Neural progenitor cell (in vitro differentiated cells): ENCODE measurements around the gene CTNNBL1. TPM values are rescaled to one million over a fixed set of nuclear protein-coding genes. Genes with fewer than 3 reads are reported as not detected.
A peak's percentile ranks its signal among the peaks of the same experiment; 100 is the strongest.

Experiments used
- DNase-seq: peaks from one replicate; pipeline ENCODE4 v3.0.0-alpha.2; 2016; ENCODE audit warnings: low spot score
- H2AFZ ChIP-seq: fragments of 200-600 bp; sonication (generic); replicated peaks from 2 replicates; pipeline ENCODE4 v1.6.1; 2016; ENCODE audit warnings: antibody characterized with exemption
- H3F3A ChIP-seq: fragments of 200-600 bp; sonication (generic); 2 replicates; pipeline ENCODE4 v1.6.1; 2016; ENCODE audit warnings: antibody characterized with exemption, low read depth
- H3K27ac ChIP-seq: fragments of 200-600 bp; sonication (generic); 2 replicates; pipeline ENCODE4 v1.5.1; 2016; ENCODE audit warnings: mild to moderate bottlenecking
- H3K27me3 ChIP-seq: fragments of 200-600 bp; sonication (generic); 2 replicates; pipeline ENCODE4 v1.6.1; 2016; ENCODE audit warnings: mild to moderate bottlenecking, moderate library complexity
- H3K36me3 ChIP-seq: fragments of 200-600 bp; sonication (generic); 2 replicates; pipeline ENCODE4 v1.5.1; 2016
- H3K4me1 ChIP-seq: fragments of 200-600 bp; sonication (generic); 2 replicates; pipeline ENCODE4 v1.6.1; 2016; ENCODE audit warnings: mixed run types
- H3K4me2 ChIP-seq: fragments of 200-600 bp; sonication (generic); 2 replicates; pipeline ENCODE4 v1.6.1; 2016
- H3K4me3 ChIP-seq: fragments of 200-600 bp; sonication (generic); 2 replicates; pipeline ENCODE4 v1.5.1; 2016
- H3K79me2 ChIP-seq: fragments of 200-600 bp; sonication (generic); 2 replicates; pipeline ENCODE4 v1.6.1; 2016; ENCODE audit warnings: low read depth
- H3K9ac ChIP-seq: fragments of 200-600 bp; sonication (generic); 2 replicates; pipeline ENCODE4 v1.6.1; 2016
- H3K9me3 ChIP-seq: fragments of 200-600 bp; sonication (generic); 2 replicates; pipeline ENCODE4 v1.5.1; 2016; ENCODE audit warnings: low read depth
- H4K20me1 ChIP-seq: fragments of 200-600 bp; sonication (generic); 2 replicates; pipeline ENCODE4 v1.6.1; 2016; ENCODE audit warnings: low read depth
- H3K27ac Mint-ChIP-seq: 3 replicates; pipeline ENCODE4 v1.8.0; 2021; ENCODE audit warnings: mixed read lengths
- H3K27me3 Mint-ChIP-seq: 2 replicates; pipeline ENCODE4 v1.8.0; 2022; ENCODE audit warnings: low read depth, mild to moderate bottlenecking, inconsistent platforms, moderate library complexity, mixed read lengths; ENCODE audit not compliant: insufficient read depth
- H3K36me3 Mint-ChIP-seq: 3 replicates; pipeline ENCODE4 v1.8.0; 2021; ENCODE audit warnings: mixed read lengths
- H3K4me1 Mint-ChIP-seq: 3 replicates; pipeline ENCODE4 v1.8.0; 2021; ENCODE audit warnings: mixed read lengths
- H3K4me3 Mint-ChIP-seq: 3 replicates; pipeline ENCODE4 v1.8.0; 2021; ENCODE audit warnings: mild to moderate bottlenecking, moderate library complexity, mixed read lengths
- H3K9me3 Mint-ChIP-seq: 3 replicates; pipeline ENCODE4 v1.8.0; 2020; ENCODE audit warnings: mixed read lengths
- EZH2 ChIP-seq: fragments of 200-600 bp; sonication (generic); IDR thresholded peaks from 2 replicates; pipeline ENCODE4 v1.6.1; 2017; ENCODE audit warnings: antibody characterized with exemption, mild to moderate bottlenecking, moderate library complexity
- EZH2phosphoT487 ChIP-seq: fragments of 200-600 bp; sonication (generic); IDR thresholded peaks from 2 replicates; pipeline ENCODE4 v1.6.1; 2017; ENCODE audit warnings: antibody characterized with exemption
- total RNA-seq: library from RNA; depleted of rRNA; stranded (reverse); fragments of >200 nt; gene quantifications from 2 replicates; pipeline ENCODE4 v1.2.3, GENCODE V29; 2015; ENCODE audit warnings: low replicate concordance
- TF ChIP-seq, protein P1 (sequence below): fragments of 200-600 bp; sonication (generic); IDR thresholded peaks from 2 replicates; pipeline ENCODE4 v1.5.1; 2017; ENCODE audit warnings: antibody characterized with exemption, mild to moderate bottlenecking

Gene CTNNBL1
- total RNA-seq, 1 donor from 2014 or later, result 54.5 TPM

DNA sequence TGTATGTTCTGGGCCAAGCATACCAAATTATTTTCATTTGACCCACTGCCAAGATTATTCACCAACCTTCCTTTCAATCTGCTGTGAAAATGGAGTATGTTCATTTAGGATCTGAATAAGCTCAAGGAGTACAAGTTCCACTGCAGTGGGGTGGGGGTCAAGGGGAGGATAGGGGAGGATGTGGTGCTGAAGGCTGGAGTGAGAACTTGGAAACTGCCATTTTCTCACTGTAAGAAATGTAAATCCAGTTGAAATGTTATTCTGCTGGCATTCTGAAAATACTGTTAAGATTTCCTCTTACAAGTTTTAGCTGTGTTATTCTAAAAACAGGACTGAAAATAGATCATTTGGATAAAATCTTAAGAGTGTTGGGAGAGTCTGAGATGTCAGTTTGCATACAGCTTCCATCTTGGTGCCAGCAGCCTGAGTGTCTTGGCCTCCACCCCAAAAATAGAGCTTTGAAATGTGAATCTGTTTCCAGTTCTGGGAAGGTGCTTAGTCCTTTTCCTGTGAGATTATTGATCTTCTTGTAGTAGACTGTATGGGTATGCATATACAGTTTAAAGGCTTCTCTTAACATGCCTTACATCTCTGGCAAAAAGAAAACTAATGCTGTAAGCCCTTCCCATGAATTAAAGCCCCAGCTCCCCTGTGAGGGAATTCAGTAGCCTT, 84.3 kb downstream of the CTNNBL1 start:
- H3K27ac ChIP-seq, result no peak overlapping the region
- peaks cover 8% of the 10 kb centered on the region for H3F3A ChIP-seq
- Mint-ChIP-seq H3K4me1 (no peaks in the 10 kb centered on the region), H3K27ac (no peak overlapping the region), H3K36me3 (peaks cover 4% of the 10 kb centered on the region), H3K9me3 (no peaks in the 10 kb centered on the region), H3K27me3 (no peaks in the 10 kb centered on the region), H3K4me3 (no peak overlapping the region)
- H3K79me2 ChIP-seq, result no peaks in the 10 kb centered on the region
- H3K9ac ChIP-seq, result no peak overlapping the region
- H3K9me3 ChIP-seq, result no peaks in the 10 kb centered on the region
- TF ChIP-seq EZH2, result no peak
- TF ChIP-seq, protein P1, sequence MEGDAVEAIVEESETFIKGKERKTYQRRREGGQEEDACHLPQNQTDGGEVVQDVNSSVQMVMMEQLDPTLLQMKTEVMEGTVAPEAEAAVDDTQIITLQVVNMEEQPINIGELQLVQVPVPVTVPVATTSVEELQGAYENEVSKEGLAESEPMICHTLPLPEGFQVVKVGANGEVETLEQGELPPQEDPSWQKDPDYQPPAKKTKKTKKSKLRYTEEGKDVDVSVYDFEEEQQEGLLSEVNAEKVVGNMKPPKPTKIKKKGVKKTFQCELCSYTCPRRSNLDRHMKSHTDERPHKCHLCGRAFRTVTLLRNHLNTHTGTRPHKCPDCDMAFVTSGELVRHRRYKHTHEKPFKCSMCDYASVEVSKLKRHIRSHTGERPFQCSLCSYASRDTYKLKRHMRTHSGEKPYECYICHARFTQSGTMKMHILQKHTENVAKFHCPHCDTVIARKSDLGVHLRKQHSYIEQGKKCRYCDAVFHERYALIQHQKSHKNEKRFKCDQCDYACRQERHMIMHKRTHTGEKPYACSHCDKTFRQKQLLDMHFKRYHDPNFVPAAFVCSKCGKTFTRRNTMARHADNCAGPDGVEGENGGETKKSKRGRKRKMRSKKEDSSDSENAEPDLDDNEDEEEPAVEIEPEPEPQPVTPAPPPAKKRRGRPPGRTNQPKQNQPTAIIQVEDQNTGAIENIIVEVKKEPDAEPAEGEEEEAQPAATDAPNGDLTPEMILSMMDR, result no peak
- no peak for TF ChIP-seq EZH2phosphoT487
- no peak overlapping the region for H3K4me3 ChIP-seq
- DNase-seq, result no peak
- no peaks in the 10 kb centered on the region for H3K36me3 ChIP-seq
- no peaks in the 10 kb centered on the region for H4K20me1 ChIP-seq
- no peak overlapping the region for H3K4me2 ChIP-seq
- H2AFZ ChIP-seq, result no peak overlapping the region
- no peaks in the 10 kb centered on the region for H3K27me3 ChIP-seq
- H3K4me1 ChIP-seq, result peaks cover 8% of the 10 kb centered on the region

DNA sequence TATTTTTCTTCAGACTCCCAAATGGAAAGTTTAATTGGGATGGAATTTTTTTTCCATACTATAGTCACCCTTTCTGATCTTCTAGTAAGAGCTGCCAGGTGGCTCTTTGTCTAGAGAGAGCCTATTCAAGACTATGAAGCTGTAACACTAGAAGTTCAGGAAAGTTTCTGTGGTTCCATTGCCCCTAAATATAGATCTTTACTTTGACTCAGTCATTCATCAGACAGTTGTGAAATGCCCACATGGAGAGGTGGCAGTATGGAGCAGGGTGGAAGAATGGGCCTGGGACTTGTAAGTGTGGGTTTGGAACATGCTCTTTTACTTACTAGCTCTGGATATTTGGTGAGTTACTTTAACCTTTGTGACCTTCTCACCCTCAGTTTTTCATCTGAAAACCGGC, 87.8 kb downstream of the CTNNBL1 start:
- DNase-seq, result no peak
- Histone ChIP-seq H3K4me3 (no peak overlapping the region), H3K4me1 (peaks cover 22% of the 10 kb centered on the region), H3K27ac (peak overlapping the region; percentile 41), H3K9me3 (no peaks in the 10 kb centered on the region), H3K4me2 (no peak overlapping the region), H3F3A (peaks cover 8% of the 10 kb centered on the region), H3K9ac (no peak overlapping the region), H3K27me3 (no peaks in the 10 kb centered on the region), H2AFZ (no peak overlapping the region), H3K36me3 (no peaks in the 10 kb centered on the region), H3K79me2 (no peaks in the 10 kb centered on the region), H4K20me1 (no peaks in the 10 kb centered on the region)
- no peak for TF ChIP-seq EZH2
- H3K4me3 Mint-ChIP-seq, result no peak overlapping the region
- H3K9me3 Mint-ChIP-seq, result no peaks in the 10 kb centered on the region
- peaks cover 7% of the 10 kb centered on the region for H3K36me3 Mint-ChIP-seq
- H3K27ac Mint-ChIP-seq, result no peak overlapping the region
- H3K4me1 Mint-ChIP-seq, result no peaks in the 10 kb centered on the region
- H3K27me3 Mint-ChIP-seq, result no peaks in the 10 kb centered on the region

DNA sequence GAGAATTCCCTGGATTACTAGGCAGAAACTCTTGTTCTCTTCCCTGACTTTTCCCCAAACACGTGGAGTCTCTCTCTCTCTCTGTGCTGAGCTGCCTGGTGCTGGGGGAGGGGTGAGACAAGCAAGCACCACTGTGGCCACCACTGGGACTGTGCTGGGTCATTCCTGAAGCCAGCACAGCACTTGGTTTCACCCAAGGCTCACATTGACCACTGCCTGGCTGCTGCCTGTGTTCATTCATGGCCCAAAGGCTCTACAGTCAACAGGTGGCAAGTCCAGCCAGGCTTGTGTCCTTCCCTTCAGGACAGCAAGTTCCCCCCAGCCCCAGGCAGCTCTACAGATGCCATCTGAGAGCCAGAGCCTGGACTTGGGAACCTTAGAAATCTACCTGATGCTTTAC, 92.2 kb downstream of the CTNNBL1 start:
- Mint-ChIP-seq H3K4me3 (no peak overlapping the region), H3K36me3 (peaks cover 22% of the 10 kb centered on the region), H3K27me3 (no peaks in the 10 kb centered on the region), H3K4me1 (no peaks in the 10 kb centered on the region), H3K27ac (no peak overlapping the region), H3K9me3 (peaks cover 1% of the 10 kb centered on the region)
- peaks cover 29% of the 10 kb centered on the region for H3K4me1 ChIP-seq
- no peak overlapping the region for H3K27ac ChIP-seq
- H3K27me3 ChIP-seq, result no peaks in the 10 kb centered on the region
- no peak overlapping the region for H3K4me2 ChIP-seq
- no peak overlapping the region for H3K4me3 ChIP-seq
- no peak overlapping the region for H2AFZ ChIP-seq
- no peaks in the 10 kb centered on the region for H3K79me2 ChIP-seq
- no peaks in the 10 kb centered on the region for H3K9me3 ChIP-seq
- no peak for DNase-seq
- no peaks in the 10 kb centered on the region for H3K36me3 ChIP-seq
- no peak overlapping the region for H3K9ac ChIP-seq
- peaks cover 8% of the 10 kb centered on the region for H3F3A ChIP-seq
- no peaks in the 10 kb centered on the region for H4K20me1 ChIP-seq
- no peak for TF ChIP-seq EZH2phosphoT487
- TF ChIP-seq, protein P1, result no peak
- TF ChIP-seq EZH2, result no peak

DNA sequence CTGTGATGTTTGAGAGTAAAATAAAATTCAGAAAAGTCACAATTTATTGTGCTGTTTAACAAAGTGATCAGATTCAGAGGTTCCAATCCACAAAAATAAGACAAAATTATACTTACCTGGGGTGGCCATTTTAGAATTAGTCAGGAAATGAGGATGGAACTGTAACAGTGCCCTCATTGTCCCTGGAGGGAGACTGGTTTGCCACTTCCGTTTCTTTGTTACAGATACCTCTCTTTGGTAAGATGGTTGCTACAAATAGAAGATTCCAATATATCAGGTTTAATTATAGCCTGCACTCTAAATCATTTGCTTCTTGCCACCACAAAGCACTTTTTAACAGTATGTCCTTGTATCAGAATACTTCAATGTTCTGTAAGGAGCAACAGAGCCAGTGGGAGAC, 95.6 kb downstream of the CTNNBL1 start:
- Histone ChIP-seq H3K4me2 (no peak overlapping the region), H3F3A (no peaks in the 10 kb centered on the region), H3K79me2 (no peaks in the 10 kb centered on the region), H4K20me1 (no peaks in the 10 kb centered on the region), H3K9me3 (no peaks in the 10 kb centered on the region), H3K36me3 (no peaks in the 10 kb centered on the region), H2AFZ (no peak overlapping the region), H3K27ac (no peak overlapping the region), H3K9ac (no peak overlapping the region), H3K4me1 (peaks cover 22% of the 10 kb centered on the region), H3K27me3 (no peaks in the 10 kb centered on the region), H3K4me3 (no peak overlapping the region)
- H3K27ac Mint-ChIP-seq, result no peak overlapping the region
- DNase-seq, result no peak
- H3K27me3 Mint-ChIP-seq, result no peaks in the 10 kb centered on the region
- no peaks in the 10 kb centered on the region for H3K4me1 Mint-ChIP-seq
- TF ChIP-seq, protein P1, result no peak
- TF ChIP-seq EZH2phosphoT487, result no peak
- no peak for TF ChIP-seq EZH2
- no peak overlapping the region for H3K4me3 Mint-ChIP-seq
- H3K36me3 Mint-ChIP-seq, result peaks cover 30% of the 10 kb centered on the region
- peaks cover 13% of the 10 kb centered on the region for H3K9me3 Mint-ChIP-seq
